ENCODE data around the gene CNOT11. TPM values are rescaled to one million over a fixed set of nuclear protein-coding genes. Genes with fewer than 3 reads are reported as not detected.

The CNOT11 gene
- total and polyA plus RNA-seq, 2 of the 4 experiments (the other 2 are of a cell fraction) = 36.4 to 55.8 TPM

- Histone ChIP-seq H3K9me1 (ENCODE audit: insufficient read depth, low read length) (peaks cover 15% of the 10 kb centered on the region), H2BK5ac (ENCODE audit: low read depth, low read length, poor library complexity, severe bottlenecking) (peak overlapping the region; percentile 27), H4K91ac (ENCODE audit: insufficient read depth, low read depth, low read length) (no peak overlapping the region), H3K4me3 (ENCODE audit: insufficient read depth, low read depth, low read length) (peak overlapping the region; percentile 86; the same call in 1 of the 2 replicates), H2AFZ (replicated peaks; ENCODE audit: low read length, poor library complexity) (no peak overlapping the region), H3K27ac (ENCODE audit: insufficient read depth, low read length) (no peak overlapping the region), H3K4me1 (ENCODE audit: control insufficient read depth, insufficient read depth, low read length) (peaks cover 12% of the 10 kb centered on the region), H3K27me3 (ENCODE audit: control insufficient read depth, insufficient read depth, low read length) (no peaks in the 10 kb centered on the region), H2AK5ac (ENCODE audit: low read depth, low read length) (0 out of 2 replicates have a peak overlapping the region, but pooled peaks have one; percentile 40), H3K79me1 (ENCODE audit: low read depth in 1 of 2, low read length in 2 of 2) (peaks cover 21 to 64% of the 10 kb centered on the region in 2 experiments), H3K56ac (ENCODE audit: extremely low read depth, insufficient read depth, low read length) (no peak overlapping the region), H4K20me1 (ENCODE audit: insufficient read depth, low read length) (peaks cover 54% of the 10 kb centered on the region), H2AK9ac (replicated peaks; ENCODE audit: low read depth, low read length, poor library complexity) (no peak overlapping the region), H3K4me2 (ENCODE audit: low read depth, low read length) (peak overlapping the region; percentile 99), H3K36me3 (ENCODE audit: control insufficient read depth, insufficient read depth, low read length) (no peaks in the 10 kb centered on the region), H3K4ac (ENCODE audit: low read depth, low read length) (peak overlapping the region; percentile 5; the same call in 1 of the 2 replicates), H2BK120ac (ENCODE audit: low read depth, low read length) (no peak overlapping the region), H3K18ac (ENCODE audit: low read depth, low read length) (no peak overlapping the region), H4K5ac (ENCODE audit: low read depth, low read length) (no peak overlapping the region), H3K9me3 (ENCODE audit: control insufficient read depth, insufficient read depth, low read length) (no peaks in the 10 kb centered on the region), H4K8ac (ENCODE audit: low read depth in 2 of 2, low read length in 2 of 2) (no peak overlapping the region), H2BK20ac (ENCODE audit: low read depth, low read length) (no peak overlapping the region), H2BK15ac (ENCODE audit: low read depth, low read length) (no peak overlapping the region), H3K14ac (replicated peaks; ENCODE audit: low read depth, low read length) (no peak overlapping the region; the same call in 1 of the 2 replicates), H3K9ac (ENCODE audit: low read depth, low read length) (no peak overlapping the region), H3K23ac (ENCODE audit: low read depth, low read length) (peak overlapping the region; percentile 20; the same call in 1 of the 2 replicates)
- intact Hi-C loops (cut with micrococcal nuclease) (no loop called here), in situ Hi-C loops (cut with MboI; ENCODE audit: low sequenced_read_pairs) (no loop called here), dilution Hi-C loops (cut with HindIII; ENCODE audit: low sequenced_read_pairs, unreplicated experiment) (no loop called here)
- POLR2A ChIA-PET (ENCODE audit: unreplicated experiment) = no interaction called here
- 85% methylated on average over 6 of the region's 7 CpGs; no CpG with 5 or more reads in 1 of the 2 experiments for WGBS, 2 experiments (ENCODE audit: extremely low coverage in 2 of 2, insufficient read length in 1 of 2)
- TF ChIP-seq RFX5 (IDR thresholded peaks at IDR 0.05; ENCODE audit: low read depth, low read length) = no peak
- no peak for TF ChIP-seq POLR2A (IDR thresholded peaks at IDR 0.05; ENCODE audit: low read depth, low read length)
- TF ChIP-seq RAD21 (IDR thresholded peaks at IDR 0.05; ENCODE audit: low read length) = no peak
- no peak for TF ChIP-seq NFE2L2 (IDR thresholded peaks at IDR 0.05; ENCODE audit: low read depth, low read length)
- no peak for TF ChIP-seq SMC3 (IDR thresholded peaks at IDR 0.05; ENCODE audit: low read depth, low read length)
- no peak for TF ChIP-seq CHD1 (IDR thresholded peaks at IDR 0.05; ENCODE audit: low read depth, low read length)
- no peak for TF ChIP-seq CTCF (conservative IDR thresholded peaks at IDR 0.05; ENCODE audit: low read depth, low read length)
- TF ChIP-seq RCOR1 (IDR thresholded peaks at IDR 0.05; ENCODE audit: insufficient replicate concordance, low read length) = no peak
- no peak for TF ChIP-seq MXI1 (IDR thresholded peaks at IDR 0.05; ENCODE audit: borderline replicate concordance, low read depth, low read length)
- no peak for TF ChIP-seq FOS (IDR thresholded peaks at IDR 0.05; ENCODE audit: low read depth, low read length)
- no peak for TF ChIP-seq MAZ (IDR thresholded peaks at IDR 0.05; ENCODE audit: borderline replicate concordance, low read depth, low read length)
- TF ChIP-seq MAFK (IDR thresholded peaks at IDR 0.05; ENCODE audit: low read depth, low read length) = no peak
- no peak for TF ChIP-seq ELK1 (IDR thresholded peaks at IDR 0.05; ENCODE audit: borderline replicate concordance, low read depth, low read length)
- TF ChIP-seq CEBPB (IDR thresholded peaks at IDR 0.05; ENCODE audit: low read depth, low read length) = no peak
- TF ChIP-seq BHLHE40 (IDR thresholded peaks at IDR 0.05; ENCODE audit: low read depth, low read length) = no peak
- TF ChIP-seq USF2 (IDR thresholded peaks at IDR 0.05; ENCODE audit: low read depth, low read length) = no peak
- ATAC-seq (ENCODE audit: low read depth) = no peak
- CTCF ChIA-PET = interaction anchor here (0.9 kb wide), 1 partner anchor 43 kb away, joined by 3 read pairs; no protein-coding TSS in a partner anchor
- no TSS peak for BruUV-seq (replicated peaks)
- no peak for DNase-seq
Measured at GRCh38 chr2:101306410-101306809, 53.7 kb downstream of the CNOT11 start.
